DOHH2 (cell line): ENCODE data around the gene CDH4.
A peak's percentile ranks its signal among the peaks of the same experiment; 100 is the strongest.

Experiments used
- H3F3A ChIP-seq: fragments of 200-600 bp; sonication (generic), shearing (Covaris generic); 2 replicates; pipeline ENCODE4 v1.6.0; 2016; ENCODE audit warnings: antibody characterized with exemption, mild to moderate bottlenecking; ENCODE audit not compliant: control insufficient read depth, insufficient read depth
- H3K27ac ChIP-seq: fragments of 200-600 bp; sonication (generic); 2 replicates; pipeline ENCODE4 v1.5.1; 2014; ENCODE audit warnings: low read depth, mild to moderate bottlenecking, low read length, moderate library complexity
- H3K27me3 ChIP-seq: fragments of 200-600 bp; sonication (generic); 2 replicates; pipeline ENCODE4 v1.6.1; 2014; ENCODE audit warnings: mild to moderate bottlenecking, low read length, mixed read lengths; ENCODE audit not compliant: control insufficient read depth
- H3K36me3 ChIP-seq: fragments of 200-600 bp; sonication (generic); 2 replicates; pipeline ENCODE4 v1.6.1; 2014; ENCODE audit warnings: mild to moderate bottlenecking, low read length, moderate library complexity, mixed read lengths; ENCODE audit not compliant: control insufficient read depth
- H3K4me1 ChIP-seq: fragments of 200-600 bp; sonication (generic); 2 replicates; pipeline ENCODE4 v1.6.1; 2014; ENCODE audit warnings: mild to moderate bottlenecking, low read length, mixed read lengths; ENCODE audit not compliant: control insufficient read depth
- H3K4me2 ChIP-seq: fragments of 200-600 bp; sonication (generic); 2 replicates; pipeline ENCODE4 v1.6.0; 2014; ENCODE audit warnings: mild to moderate bottlenecking, low read length, moderate library complexity
- H3K4me3 ChIP-seq: fragments of 200-600 bp; sonication (generic); 2 replicates; pipeline ENCODE4 v1.5.1; 2014; ENCODE audit warnings: mild to moderate bottlenecking, low read length, mixed read lengths
- H3K79me2 ChIP-seq: fragments of 200-600 bp; sonication (generic); 2 replicates; pipeline ENCODE4 v1.6.1; 2014; ENCODE audit warnings: mild to moderate bottlenecking, low read length, mixed read lengths; ENCODE audit not compliant: control insufficient read depth
- H3K9me2 ChIP-seq: fragments of 200-600 bp; sonication (generic); replicated peaks from 2 replicates; pipeline ENCODE4 v1.6.1; 2014; ENCODE audit warnings: mild to moderate bottlenecking, low read length, mixed read lengths; ENCODE audit not compliant: control insufficient read depth
- H3K9me3 ChIP-seq: fragments of 200-600 bp; sonication (generic); 2 replicates; pipeline ENCODE4 v1.6.1; 2014; ENCODE audit warnings: antibody characterized with exemption, low read length, mixed read lengths; ENCODE audit not compliant: control insufficient read depth, insufficient read depth
- H4K20me1 ChIP-seq: fragments of 200-600 bp; sonication (generic); 2 replicates; pipeline ENCODE4 v1.6.0; 2014; ENCODE audit warnings: low read depth, mild to moderate bottlenecking, antibody characterized with exemption, low read length, moderate library complexity; ENCODE audit not compliant: control insufficient read depth, insufficient read depth
- EZH2phosphoT487 ChIP-seq: fragments of 200-600 bp; sonication (generic); IDR thresholded peaks from 2 replicates; pipeline ENCODE4 v1.6.1; 2017; ENCODE audit warnings: borderline replicate concordance, mild to moderate bottlenecking, antibody characterized with exemption, low read length, moderate library complexity, mixed read lengths
- TF ChIP-seq, protein P1 (sequence below): fragments of 200-600 bp; sonication (generic); IDR thresholded peaks from one replicate; pipeline ENCODE4 v1.5.1; 2014; ENCODE audit warnings: antibody characterized with exemption, mild to moderate bottlenecking, low read depth, low read length; ENCODE audit not compliant: poor library complexity, severe bottlenecking

The CDH4 gene

DNA sequence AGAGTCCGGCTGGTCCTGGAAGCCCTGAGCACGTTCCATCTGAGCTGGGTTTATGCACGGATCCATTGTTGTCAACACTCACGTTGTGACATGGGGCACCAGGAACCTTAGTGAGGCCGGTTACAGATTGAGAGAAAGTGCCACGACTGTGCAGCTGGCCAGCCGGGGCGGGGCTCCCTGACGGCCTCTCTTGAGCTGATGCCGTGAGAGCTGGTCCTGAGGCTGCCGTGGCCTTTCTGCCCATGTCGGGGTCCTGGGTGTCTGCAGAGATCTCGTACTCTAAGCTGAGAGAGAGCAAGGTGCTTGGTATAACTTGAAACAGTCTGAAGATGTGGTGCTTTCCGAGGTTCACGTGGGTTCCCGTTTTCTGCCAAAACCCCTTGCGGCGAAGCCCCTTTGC, 10.0 kb downstream of the CDH4 start:
- H3K4me3 ChIP-seq = no peak overlapping the region

DNA sequence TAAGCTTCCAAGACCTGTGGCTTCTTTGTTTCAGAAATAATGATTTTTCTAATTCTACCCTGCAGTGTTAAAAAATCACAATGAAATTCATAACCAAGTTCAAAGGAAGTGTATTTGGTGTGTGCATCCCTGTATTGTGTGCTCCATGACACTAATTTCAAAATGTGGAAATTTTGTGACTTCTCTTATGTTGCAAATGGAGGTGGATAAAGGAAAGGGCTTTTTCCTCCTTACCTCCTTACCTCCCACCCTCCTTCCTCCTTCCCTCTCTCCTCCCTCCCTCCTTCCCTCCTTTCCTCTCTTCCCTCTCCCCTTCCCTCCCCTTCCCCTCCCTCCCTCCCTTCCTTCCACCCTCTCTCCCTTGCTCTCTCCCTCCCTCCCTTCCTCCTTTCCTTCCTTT, 10.5 kb downstream of the CDH4 start:
- Histone ChIP-seq H3K4me3 (no peak overlapping the region), H3K27me3 (no peaks in the 10 kb centered on the region), H3K36me3 (no peaks in the 10 kb centered on the region), H3K27ac (no peak overlapping the region), H3F3A (no peaks in the 10 kb centered on the region), H3K79me2 (no peaks in the 10 kb centered on the region), H3K9me3 (no peaks in the 10 kb centered on the region), H3K4me1 (no peaks in the 10 kb centered on the region), H4K20me1 (no peaks in the 10 kb centered on the region), H3K4me2 (no peak overlapping the region), H3K9me2 (no peaks in the 10 kb centered on the region)
- TF ChIP-seq, protein P1, sequence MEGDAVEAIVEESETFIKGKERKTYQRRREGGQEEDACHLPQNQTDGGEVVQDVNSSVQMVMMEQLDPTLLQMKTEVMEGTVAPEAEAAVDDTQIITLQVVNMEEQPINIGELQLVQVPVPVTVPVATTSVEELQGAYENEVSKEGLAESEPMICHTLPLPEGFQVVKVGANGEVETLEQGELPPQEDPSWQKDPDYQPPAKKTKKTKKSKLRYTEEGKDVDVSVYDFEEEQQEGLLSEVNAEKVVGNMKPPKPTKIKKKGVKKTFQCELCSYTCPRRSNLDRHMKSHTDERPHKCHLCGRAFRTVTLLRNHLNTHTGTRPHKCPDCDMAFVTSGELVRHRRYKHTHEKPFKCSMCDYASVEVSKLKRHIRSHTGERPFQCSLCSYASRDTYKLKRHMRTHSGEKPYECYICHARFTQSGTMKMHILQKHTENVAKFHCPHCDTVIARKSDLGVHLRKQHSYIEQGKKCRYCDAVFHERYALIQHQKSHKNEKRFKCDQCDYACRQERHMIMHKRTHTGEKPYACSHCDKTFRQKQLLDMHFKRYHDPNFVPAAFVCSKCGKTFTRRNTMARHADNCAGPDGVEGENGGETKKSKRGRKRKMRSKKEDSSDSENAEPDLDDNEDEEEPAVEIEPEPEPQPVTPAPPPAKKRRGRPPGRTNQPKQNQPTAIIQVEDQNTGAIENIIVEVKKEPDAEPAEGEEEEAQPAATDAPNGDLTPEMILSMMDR = no peak
- no peak for TF ChIP-seq EZH2phosphoT487

More for the DNA sequence above, 10.0 kb downstream of the CDH4 start:
- H3F3A ChIP-seq = no peaks in the 10 kb centered on the region
- H3K27ac ChIP-seq = no peak overlapping the region
- TF ChIP-seq, protein P1 = no peak
- TF ChIP-seq EZH2phosphoT487 = no peak
- no peaks in the 10 kb centered on the region for H3K4me1 ChIP-seq
- H4K20me1 ChIP-seq = no peaks in the 10 kb centered on the region
- no peak overlapping the region for H3K4me2 ChIP-seq
- no peaks in the 10 kb centered on the region for H3K9me3 ChIP-seq
- H3K79me2 ChIP-seq = no peaks in the 10 kb centered on the region
- no peaks in the 10 kb centered on the region for H3K36me3 ChIP-seq
- no peaks in the 10 kb centered on the region for H3K27me3 ChIP-seq
- no peaks in the 10 kb centered on the region for H3K9me2 ChIP-seq

DNA sequence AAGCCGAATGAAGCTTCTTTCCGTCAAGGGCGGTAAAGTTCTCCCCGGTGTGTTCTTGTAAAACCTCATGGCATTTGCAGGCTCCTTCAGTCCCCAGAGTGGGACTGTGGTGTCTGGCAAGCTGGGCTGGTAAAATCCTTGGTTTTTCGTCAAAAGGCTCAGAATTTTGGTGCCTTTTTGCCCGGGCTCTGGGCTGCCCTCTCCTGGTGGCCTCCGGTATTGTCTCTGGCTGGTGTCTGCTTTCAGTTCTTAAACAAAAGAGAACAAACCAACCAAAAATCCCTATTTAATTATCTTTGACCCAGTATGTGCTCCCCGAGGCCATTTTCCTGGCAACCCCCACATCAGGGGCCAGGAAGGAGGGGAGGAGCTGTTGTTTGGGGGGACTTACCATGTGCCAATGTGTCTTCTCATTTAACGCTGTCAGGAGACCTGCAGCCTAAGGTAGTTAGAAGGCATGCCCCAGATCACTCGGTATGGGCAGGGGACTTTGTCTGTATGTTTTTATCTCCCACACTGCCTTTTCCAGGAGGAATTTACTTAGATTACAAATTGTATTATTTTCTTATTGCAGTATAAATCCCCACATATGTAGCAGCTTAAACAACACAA, 11.1 kb downstream of the CDH4 start:
- no peaks in the 10 kb centered on the region for H3K9me3 ChIP-seq
- H4K20me1 ChIP-seq = no peaks in the 10 kb centered on the region
- no peaks in the 10 kb centered on the region for H3K79me2 ChIP-seq
- no peak for TF ChIP-seq EZH2phosphoT487
- TF ChIP-seq, protein P1 = peak; percentile 85
- H3K4me1 ChIP-seq = no peaks in the 10 kb centered on the region
- no peaks in the 10 kb centered on the region for H3K9me2 ChIP-seq
- H3K36me3 ChIP-seq = no peaks in the 10 kb centered on the region
- no peaks in the 10 kb centered on the region for H3K27me3 ChIP-seq
- H3K4me3 ChIP-seq = no peak overlapping the region
- H3F3A ChIP-seq = no peaks in the 10 kb centered on the region
- no peak overlapping the region for H3K4me2 ChIP-seq
- H3K27ac ChIP-seq = no peak overlapping the region

DNA sequence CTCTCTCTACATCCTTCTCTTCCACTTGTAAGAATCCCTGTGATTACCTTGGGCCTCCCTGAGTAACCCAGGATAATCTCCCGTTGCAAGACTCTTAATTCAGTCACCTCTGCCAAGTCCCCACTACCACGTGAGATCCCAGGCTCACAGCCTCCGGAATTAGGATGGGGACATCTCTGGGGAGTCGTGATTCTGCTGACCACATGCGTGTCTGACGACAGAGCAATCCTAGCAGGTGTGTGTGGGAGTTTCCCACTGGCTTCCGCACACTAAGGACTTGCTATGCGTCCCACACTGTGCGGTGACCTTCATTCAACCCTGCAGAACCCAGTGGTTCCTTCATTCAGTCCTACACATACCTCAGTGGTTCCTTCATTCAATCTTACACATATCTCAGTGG, 11.9 kb downstream of the CDH4 start:
- no peaks in the 10 kb centered on the region for H4K20me1 ChIP-seq
- no peaks in the 10 kb centered on the region for H3K27me3 ChIP-seq
- no peak overlapping the region for H3K4me2 ChIP-seq
- no peak overlapping the region for H3K27ac ChIP-seq
- no peaks in the 10 kb centered on the region for H3K9me3 ChIP-seq
- TF ChIP-seq EZH2phosphoT487 = no peak
- TF ChIP-seq, protein P1 = no peak
- no peaks in the 10 kb centered on the region for H3K9me2 ChIP-seq
- no peaks in the 10 kb centered on the region for H3K36me3 ChIP-seq
- no peaks in the 10 kb centered on the region for H3K79me2 ChIP-seq
- no peaks in the 10 kb centered on the region for H3K4me1 ChIP-seq
- H3F3A ChIP-seq = no peaks in the 10 kb centered on the region
- no peak overlapping the region for H3K4me3 ChIP-seq
